Measurements from ENCODE around the gene OR4K17. TPM values are rescaled to one million over a fixed set of nuclear protein-coding genes. Genes with fewer than 3 reads are reported as not detected.

Gene OR4K17
- total and polyA plus RNA-seq, 10 of the 15 experiments (the other 5 are each of a cell fraction or from before 2014, with no cell fraction given) = not detected

DNA sequence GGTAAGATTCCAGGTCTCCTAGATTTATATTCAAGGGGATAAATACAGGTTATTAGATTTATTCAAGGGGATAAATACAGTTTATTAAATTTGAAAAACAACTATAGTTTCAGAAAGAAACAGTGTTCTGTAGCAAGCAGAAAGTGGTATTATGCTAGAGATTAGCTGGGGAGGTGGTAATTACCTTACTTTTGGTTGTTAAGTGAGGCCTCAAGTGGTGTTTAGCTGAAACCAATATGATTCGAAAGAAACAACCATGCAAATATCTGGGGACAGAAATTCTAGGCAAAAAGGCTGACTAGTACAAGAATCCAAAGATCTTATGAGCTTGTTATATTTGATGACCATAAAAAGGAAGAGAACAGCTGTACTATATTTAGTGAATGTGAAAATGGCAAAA, 34.3 kb downstream of the OR4K17 start (continued):
- TF ChIP-seq USF2 (IDR thresholded peaks at IDR 0.05; ENCODE audit: borderline replicate concordance, low read depth, low read length) (no peak), ZNF274 (IDR thresholded peaks at IDR 0.05; ENCODE audit: insufficient read depth, insufficient read length) (no peak), RELA (IDR thresholded peaks at IDR 0.05; ENCODE audit: borderline replicate concordance, partially characterized antibody) (no peak), TCF12 (IDR thresholded peaks at IDR 0.05; ENCODE audit: low read depth, low read length) (no peak), MEF2A (IDR thresholded peaks at IDR 0.05; ENCODE audit: insufficient read depth, low read depth, low read length) (no peak), YY1 (IDR thresholded peaks at IDR 0.05; ENCODE audit: low read depth, low read length) (no peak)
- TF ChIP-seq, protein P1, sequence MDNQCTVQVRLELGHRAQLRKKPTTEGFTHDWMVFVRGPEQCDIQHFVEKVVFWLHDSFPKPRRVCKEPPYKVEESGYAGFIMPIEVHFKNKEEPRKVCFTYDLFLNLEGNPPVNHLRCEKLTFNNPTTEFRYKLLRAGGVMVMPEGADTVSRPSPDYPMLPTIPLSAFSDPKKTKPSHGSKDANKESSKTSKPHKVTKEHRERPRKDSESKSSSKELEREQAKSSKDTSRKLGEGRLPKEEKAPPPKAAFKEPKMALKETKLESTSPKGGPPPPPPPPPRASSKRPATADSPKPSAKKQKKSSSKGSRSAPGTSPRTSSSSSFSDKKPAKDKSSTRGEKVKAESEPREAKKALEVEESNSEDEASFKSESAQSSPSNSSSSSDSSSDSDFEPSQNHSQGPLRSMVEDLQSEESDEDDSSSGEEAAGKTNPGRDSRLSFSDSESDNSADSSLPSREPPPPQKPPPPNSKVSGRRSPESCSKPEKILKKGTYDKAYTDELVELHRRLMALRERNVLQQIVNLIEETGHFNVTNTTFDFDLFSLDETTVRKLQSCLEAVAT (IDR thresholded peaks at IDR 0.05) = no peak

- ChIA-PET SMC1A (ENCODE audit: uncharacterized antibody, unreplicated experiment) (no interaction called here), POLR2A (no interaction called here), CTCF (no interaction called here), RAD21 (ENCODE audit: unreplicated experiment) (no interaction called here)
- no peaks in the 10 kb centered on the region; the same call in 2 of the 3 replicates for H3K9me3 ChIP-seq (replicated peaks; ENCODE audit: control insufficient read depth, insufficient read depth, low read length)
- no peak overlapping the region for H2AFZ ChIP-seq (ENCODE audit: control insufficient read depth, low read depth, low read length)
- TF ChIP-seq BCL11A (IDR thresholded peaks at IDR 0.05; ENCODE audit: low read depth, low read length) = no peak
- TF ChIP-seq SMC3 (IDR thresholded peaks at IDR 0.05; ENCODE audit: borderline replicate concordance, low read length) = no peak
- no peak for TF ChIP-seq RB1 (IDR thresholded peaks at IDR 0.05; ENCODE audit: borderline replicate concordance)
- TF ChIP-seq CREM (IDR thresholded peaks at IDR 0.05; ENCODE audit: low read depth) = no peak
- no peak for TF ChIP-seq SP1 (IDR thresholded peaks at IDR 0.05; ENCODE audit: low read depth, low read length)
- TF ChIP-seq SPI1 (IDR thresholded peaks at IDR 0.05; ENCODE audit: borderline replicate concordance, insufficient read depth, low read depth, low read length) = no peak
- TF ChIP-seq TARDBP (IDR thresholded peaks at IDR 0.05; ENCODE audit: borderline replicate concordance) = no peak
- ATAC-seq (no peak), FAIRE-seq (no peak), DNase-seq (ENCODE audit: low read depth, low spot score) (no peak)
- no peak overlapping the region for H3K27ac ChIP-seq (ENCODE audit: control insufficient read depth, insufficient read depth)
- no peak overlapping the region for H3K9ac ChIP-seq (ENCODE audit: control insufficient read depth, insufficient read depth, low read length)
- H3K36me3 ChIP-seq (ENCODE audit: control insufficient read depth in 2 of 2, insufficient read depth in 2 of 2, low read length in 1 of 2) = no peaks in the 10 kb centered on the region
- H3K79me2 ChIP-seq (ENCODE audit: control insufficient read depth, insufficient read depth, low read length) = no peaks in the 10 kb centered on the region
- H3K4me1 ChIP-seq (ENCODE audit: control insufficient read depth, insufficient read depth, low read length) = no peaks in the 10 kb centered on the region
- intact Hi-C loops (cut with micrococcal nuclease; ENCODE audit: unreplicated experiment) (no loop called here), in situ Hi-C loops (cut with MboI) (no loop called here)
- no peaks in the 10 kb centered on the region for H3K27me3 ChIP-seq (replicated peaks in 1 of 2; ENCODE audit: control insufficient read depth in 2 of 2, insufficient read depth in 2 of 2, low read length in 1 of 2)
- BruUV-seq (replicated peaks) = no TSS peak
- no peaks in the 10 kb centered on the region for H4K20me1 ChIP-seq (ENCODE audit: control insufficient read depth, insufficient read depth)
- H3K4me2 ChIP-seq (ENCODE audit: control insufficient read depth, insufficient read depth) = no peak overlapping the region
- no peak overlapping the region for H3K4me3 ChIP-seq
Measured at GRCh38 chr14:20164462-20164861, 53.9 kb downstream of the OR4K17 start.
